GM18519 (cell line): Measurements from ENCODE around the gene WNK2.

ENCODE experiments used
- ATAC-seq: cut with Tn5 transposase; IDR thresholded peaks from one replicate; pipeline ENCODE4 v1.9.1; 2021; ENCODE audit warnings: mild to moderate bottlenecking, moderate library complexity; ENCODE audit not compliant: unreplicated experiment, low FRiP score

Gene WNK2

DNA sequence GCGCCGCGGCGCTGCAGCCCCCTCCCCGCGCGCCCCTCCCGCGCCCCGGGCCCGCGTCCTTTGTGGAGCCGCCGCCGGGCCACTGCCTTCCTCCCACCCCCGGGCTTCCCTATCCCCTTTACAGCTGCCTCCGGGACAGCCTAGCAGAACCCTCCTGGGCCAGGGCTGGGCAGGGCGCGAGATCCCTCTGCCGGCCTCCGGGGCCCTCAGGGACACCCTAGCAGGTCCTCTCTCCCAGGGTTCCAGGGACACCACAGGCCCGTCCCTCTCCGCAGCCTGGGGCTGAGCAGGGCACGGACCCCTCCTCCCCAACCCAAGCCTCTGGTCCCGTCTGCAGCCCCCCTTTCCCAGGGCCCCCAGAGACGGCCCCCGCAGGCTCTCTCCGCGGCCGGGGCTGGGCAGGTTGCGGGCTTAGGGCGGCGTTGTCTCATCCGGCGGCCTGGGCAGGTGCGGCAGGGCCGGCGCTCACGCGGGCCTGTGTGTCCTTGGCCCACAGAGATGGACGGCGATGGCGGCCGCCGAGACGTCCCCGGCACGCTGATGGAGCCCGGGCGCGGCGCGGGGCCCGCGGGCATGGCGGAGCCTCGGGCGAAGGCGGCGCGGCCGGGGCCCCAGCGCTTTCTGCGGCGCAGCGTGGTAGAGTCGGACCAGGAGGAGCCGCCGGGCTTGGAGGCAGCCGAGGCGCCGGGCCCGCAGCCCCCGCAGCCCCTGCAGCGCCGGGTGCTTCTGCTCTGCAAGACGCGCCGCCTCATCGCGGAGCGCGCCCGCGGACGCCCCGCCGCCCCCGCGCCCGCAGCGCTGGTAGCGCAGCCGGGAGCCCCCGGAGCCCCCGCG lies 710 bp downstream of the WNK2 start:
- ATAC-seq, result no peak

DNA sequence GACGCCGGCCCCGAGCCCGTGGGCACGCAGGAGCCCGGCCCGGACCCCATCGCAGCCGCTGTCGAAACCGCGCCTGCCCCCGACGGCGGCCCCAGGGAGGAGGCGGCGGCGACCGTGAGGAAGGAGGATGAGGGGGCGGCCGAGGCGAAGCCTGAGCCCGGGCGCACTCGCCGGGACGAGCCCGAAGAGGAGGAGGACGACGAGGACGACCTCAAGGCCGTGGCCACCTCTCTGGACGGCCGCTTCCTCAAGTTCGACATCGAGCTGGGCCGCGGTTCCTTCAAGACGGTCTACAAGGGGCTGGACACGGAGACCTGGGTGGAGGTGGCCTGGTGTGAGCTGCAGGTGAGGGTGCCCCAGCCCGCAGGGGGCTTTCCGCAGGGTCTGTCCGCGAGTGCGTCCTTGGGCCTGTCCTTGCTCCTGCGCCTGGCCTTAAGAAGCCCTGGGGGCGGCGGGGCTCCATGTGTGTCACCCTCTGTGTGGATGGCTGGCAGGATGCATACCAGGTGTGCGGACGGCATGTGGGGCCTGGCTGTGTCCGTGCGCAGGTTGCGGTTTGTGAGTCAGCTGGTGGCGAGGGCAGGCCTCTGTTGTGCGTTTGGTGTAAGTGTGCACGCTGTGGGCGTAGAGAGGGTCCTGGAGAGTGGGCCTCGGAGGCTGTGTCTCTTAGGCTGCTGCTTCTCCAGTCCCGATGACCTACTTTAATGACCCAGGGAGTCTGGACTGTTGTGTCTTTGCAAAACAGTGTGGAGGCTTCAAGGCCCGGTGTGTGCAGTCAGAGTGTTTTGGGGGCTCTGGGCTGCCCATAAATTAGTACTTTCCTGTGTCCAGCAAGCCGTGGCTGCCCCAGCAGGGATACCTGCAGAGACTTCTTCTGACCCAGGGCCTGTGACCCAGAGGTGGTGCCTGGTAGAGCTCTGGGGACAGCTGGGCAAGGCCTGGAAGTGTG lies 1.6 kb downstream of the WNK2 start:
- ATAC-seq, result no peak

DNA sequence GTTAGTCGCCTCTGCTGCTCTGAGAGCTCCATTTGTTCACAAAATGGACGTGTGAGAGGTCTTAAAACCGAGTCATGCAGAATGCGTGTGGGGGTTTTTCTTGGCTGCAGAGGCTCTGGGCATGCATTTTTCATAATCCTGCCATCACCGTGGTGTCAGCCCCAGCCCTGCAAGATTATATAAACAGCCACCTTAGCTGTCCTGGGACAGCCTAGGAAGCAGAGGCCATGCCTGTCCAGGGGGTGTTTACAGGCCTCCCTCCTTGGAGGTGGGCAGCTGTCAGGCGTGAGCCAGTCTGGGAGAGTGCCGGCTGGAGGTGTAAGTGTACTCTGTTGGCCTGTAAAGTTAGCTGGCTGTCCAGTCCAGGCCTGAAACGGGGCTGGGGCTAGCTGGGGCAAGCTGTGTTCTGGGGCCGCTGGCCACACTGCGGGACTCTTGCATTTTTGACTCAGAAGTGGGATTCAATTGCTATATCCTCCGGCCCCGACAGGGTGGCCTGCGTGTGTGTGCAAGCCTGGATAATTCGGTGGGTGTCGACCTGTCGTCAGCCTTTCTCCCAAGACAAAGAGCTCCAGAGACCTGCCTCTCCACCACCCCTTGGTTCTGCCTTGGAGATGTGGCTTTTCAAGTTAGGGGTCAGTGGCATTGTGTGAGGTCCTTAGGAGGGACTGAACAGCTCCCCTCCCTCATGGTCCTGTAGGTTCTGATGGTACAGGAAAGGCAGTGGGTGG lies 2.4 kb downstream of the WNK2 start:
- no peak for ATAC-seq

DNA sequence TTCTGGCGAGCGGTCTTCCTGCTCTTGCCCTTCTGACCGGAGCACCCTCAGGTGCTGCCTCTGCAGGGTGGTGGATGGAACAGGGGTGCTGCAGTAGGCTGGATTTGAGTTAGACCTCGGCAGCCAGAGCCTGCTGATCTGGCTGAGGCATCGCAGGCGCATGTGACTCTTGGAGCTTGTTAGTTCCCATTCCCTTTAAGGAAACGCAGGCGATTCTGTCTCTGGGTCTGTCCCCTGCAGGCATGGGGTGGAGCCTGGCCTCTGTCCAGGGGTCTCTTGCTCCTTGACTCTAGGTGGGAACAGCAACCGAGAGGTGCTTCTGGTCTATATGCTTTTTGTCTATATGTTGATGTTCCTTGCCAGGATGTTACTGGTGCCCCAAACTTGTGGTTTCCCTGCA lies 3.1 kb downstream of the WNK2 start:
- no peak for ATAC-seq

DNA sequence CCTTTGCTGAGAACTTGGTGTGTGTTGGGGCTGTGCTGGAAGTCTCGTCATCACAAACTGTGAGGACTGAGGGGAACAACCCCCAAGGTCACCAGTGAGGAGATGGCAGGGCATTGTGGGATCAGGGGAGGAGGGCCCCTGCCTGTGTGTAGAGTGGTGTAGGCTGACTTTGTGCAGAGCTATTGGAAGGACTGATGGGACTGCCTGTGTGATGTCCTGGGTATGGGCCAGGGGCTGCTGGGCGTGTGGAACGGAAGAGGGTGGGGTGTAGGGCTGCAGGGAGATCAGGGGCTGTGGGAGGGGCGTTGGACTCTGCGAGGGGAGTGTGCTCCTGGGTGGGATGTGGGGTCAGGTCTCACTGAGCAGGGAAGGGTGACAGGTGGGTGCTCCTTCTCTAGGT lies 3.6 kb downstream of the WNK2 start:
- no peak for ATAC-seq

DNA sequence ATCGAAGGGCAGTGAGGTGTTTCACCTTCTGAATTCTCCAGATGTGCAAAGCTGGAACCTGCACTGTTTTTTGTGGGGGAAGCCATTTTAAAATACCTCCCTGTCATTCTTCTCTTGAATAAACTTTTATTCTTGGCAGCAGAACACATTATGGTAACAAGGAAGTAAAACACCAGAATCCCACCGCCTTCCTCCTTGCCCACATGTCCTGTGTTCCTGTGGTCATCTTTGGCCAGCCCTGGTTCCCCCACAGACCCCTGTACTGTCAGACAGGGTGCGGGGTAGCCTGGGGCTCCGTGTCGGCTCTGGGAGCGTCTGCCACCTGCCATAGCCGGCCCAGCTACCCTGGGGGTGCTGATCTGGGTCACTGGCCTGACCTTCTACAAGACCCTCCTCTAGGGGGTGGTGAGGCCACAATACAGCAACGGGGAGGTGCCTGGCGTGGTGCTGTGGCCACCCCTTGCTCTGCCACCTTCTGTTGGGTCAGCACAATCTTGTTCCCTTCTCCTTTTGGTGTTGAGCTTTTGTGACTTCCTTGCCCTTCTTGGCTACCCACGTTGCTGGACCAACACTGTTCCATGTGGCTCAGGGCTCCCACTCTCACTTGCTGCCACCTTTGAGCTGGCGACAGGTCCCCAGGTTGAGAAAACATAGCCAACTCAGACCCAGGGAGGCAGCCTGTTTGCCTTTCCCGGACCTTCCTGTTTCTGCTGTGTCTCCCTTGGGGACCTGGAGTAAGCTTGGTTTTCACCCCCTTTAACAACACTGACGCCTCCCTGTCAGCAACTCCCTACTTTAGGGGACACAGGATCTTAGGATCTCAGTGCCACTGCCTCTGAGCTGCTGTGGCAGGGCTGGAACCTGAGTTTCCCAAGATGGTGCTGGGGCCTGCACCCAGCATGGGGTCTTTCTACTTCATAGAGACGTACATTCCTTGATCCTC lies 4.8 kb downstream of the WNK2 start:
- ATAC-seq, result no peak

DNA sequence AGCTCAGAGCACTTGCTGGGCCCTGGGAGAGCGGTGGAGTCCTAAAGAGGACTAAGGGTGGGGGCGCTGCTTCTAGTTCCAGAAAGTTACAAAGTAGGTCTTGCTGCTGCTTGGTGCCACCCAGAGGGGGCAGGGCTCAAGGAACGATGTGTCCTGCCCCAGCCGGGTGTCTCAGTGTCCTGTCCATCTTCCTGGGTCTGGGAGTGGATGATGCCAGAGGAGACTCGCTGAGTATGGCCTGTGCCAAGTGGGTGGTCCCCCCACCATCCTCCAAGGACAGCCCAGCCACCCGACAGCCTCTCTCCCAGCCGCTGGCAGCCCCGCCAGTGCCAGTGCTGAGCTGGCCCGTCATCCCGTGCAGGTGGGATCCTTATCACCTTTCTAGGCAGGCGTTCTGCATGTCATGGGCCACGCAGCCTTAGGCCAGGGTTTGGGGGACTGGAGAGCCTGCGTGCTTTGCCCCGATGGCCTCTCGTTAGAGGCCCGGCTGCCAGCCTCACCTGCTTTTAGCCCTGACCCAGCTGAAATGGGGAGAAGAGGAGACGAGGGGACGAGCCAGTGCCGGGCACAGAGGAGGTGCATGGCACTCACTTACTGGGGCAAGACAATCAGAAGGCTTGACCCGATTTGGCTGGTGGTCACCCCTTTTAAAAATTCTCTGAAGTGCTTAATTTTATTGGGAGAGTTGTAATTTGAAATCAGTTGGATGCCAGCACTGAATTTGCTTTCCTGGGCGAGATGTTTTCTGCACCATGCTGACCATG lies 5.6 kb downstream of the WNK2 start:
- ATAC-seq, result no peak

DNA sequence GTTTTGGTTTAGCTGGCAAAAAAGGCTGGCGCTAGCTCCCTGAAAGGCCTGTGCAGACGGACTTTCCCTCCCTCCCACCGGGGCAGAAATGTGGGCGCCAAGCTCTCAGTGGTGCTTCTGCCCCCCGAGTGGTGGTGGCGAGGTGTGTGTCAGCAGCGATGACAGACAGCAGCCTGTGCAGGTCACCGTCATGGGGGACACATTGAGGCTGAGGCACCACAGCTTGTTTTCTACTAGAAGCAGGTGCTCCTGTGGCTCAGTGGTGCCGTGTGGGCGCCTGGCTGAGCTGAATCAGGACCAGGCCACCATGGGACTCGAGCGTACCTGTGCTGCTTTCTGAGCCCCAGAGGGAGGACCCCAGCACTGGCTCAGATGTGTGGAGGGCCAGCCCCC lies 6.2 kb downstream of the WNK2 start:
- no peak for ATAC-seq

DNA sequence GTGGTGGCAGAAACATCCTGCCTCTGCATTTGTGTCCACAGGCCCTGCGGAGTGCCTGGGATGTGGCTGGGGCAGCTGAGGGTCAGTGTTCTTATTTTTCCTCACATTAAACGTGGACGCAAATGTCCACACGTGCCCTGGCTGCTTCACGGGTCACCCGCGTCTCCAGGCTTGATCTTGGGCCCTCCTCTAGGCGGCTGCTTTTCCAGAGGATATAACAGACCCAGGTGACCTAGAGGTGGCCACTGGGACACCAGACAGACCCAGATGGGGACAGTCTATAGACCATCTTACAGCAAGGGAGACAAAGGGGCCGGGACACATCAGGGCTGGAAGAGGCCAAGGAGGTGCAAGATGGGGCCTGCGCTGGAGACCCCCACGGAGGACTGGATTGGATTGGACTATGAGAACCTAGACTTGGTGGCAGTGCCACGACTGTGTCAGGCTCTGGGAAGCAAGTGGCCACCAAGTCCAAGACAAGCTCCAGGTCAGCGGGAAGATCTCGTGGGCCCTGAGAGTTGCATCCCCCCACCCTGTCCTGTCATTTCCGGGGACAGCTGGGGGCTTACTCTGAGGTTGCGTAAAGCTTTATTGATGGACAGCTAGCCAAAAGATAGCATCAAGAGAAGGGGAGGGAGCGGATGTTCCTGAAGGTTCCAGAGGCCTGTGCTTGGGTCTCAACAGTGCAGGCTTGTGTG lies 6.9 kb downstream of the WNK2 start:
- no peak for ATAC-seq

DNA sequence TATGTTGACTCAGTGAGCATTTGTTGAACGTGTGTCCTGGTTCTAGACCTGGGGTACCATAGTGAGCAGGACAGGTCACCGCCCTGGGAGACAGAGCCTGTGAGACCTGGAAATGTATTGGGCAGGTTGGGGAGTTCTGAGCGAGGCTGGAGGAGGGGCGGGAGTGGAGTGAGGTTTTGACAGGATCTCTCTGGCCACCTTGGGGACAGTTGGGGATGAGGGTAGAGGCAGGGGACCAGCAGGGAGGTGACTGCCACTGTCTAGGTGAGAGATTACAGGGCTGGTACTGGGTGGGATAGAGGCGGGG lies 7.4 kb downstream of the WNK2 start:
- ATAC-seq, result no peak

DNA sequence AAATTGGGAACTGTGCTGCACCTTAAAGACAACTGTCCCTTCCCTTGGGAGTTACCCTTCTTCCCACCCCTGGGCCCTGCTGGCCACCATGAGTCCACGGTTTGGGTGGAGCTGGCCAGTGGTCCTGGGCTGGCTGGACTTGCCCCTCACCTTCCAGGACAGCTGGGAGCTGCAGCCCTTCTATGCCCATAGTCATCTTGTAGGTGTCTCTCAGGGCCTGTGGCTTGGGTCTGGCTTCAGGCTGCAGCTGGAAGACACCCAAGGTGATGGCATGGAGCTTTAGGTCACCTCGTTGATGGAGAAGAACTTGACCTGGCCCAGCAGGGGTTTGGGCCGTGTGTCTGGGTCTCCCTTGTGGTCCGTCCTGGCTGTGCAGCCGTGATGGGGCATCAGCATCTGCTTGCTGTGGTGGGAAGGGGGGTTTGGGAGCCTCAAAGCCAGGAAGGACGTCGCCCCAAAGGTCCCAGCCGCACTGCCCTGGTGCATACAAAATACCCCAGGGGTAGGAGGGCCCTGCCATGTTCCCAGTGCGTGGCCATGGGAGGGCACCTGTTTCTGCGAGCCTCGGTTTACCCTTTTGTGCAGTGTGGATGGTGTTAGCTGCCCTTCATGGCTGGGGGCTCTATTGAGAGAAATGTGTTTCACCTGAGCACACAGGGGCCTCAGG lies 8.9 kb downstream of the WNK2 start:
- no peak for ATAC-seq

DNA sequence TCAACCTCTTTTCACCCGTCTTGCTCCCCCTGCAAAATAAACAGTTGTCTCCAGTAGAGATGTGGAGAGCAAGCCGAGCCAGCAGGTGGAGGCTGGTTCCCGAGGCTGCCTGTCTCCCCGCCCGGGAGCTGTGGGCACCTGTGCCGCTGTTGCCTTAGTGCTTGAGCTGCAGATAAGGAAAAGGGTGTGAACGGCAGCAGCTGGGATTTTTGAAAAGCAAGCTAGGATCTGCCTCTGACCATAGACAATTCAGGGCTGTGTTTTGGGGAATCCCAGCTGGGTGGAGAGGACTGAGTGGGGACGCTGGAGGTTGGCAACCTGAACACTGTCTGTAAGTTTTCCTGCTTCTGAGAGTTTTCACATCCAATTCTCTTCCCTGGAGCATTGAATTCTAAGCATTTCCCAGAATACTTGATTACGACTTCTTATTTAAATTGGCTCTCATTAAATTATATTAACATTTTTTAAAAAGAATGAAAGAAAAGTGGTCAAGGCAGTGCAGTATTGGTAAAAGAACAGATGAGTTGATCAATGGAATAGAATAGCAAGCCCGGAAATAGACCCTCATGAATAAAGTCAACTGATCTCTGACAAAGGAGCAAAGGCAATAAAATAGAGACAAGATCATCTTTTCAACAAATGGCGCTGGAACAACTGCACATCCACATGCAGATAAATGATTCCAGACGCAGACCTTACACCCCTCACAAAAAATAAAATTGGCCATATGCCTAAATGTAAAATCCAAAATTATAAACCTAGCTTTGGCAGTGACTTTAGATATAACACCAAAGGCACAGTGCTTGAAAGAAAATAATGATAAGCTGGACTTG lies 9.7 kb downstream of the WNK2 start:
- ATAC-seq, result no peak

DNA sequence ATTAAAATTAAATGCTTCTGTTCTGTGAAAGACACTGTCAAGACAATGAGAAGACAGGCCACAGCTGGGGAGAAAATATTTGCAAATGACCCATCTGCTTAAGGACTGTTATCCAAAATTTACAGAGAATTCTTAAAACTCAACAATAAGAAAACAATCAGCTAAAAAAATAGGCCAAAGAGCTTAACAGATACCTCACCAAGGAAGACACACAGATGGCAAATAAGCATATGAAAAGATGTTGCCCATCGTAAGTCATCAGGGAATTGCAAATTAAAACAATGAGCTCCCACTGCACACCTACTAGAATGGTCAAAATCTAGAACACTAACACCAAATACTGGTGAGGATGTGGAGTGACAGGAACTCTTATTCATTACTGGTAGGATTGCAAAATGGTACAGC lies 10.3 kb downstream of the WNK2 start:
- ATAC-seq, result no peak

DNA sequence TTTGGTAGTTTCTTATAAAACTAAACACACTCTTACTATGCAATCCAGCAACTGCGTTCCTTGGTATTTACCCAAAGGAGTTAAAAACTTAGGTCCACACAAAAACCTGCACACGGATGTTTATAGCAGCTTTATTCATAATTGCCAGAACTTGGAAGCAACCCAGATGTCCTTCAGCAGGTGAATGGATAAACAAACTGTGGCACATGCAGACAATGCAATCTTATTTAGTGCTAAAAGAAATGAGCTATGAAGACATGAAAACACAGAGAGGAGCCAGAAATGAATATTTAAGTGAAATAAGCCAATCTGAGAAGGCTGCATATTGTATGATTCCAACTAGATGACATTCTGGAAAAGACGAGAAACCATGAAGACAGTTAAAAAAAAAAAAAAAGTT lies 10.7 kb downstream of the WNK2 start:
- no peak for ATAC-seq

DNA sequence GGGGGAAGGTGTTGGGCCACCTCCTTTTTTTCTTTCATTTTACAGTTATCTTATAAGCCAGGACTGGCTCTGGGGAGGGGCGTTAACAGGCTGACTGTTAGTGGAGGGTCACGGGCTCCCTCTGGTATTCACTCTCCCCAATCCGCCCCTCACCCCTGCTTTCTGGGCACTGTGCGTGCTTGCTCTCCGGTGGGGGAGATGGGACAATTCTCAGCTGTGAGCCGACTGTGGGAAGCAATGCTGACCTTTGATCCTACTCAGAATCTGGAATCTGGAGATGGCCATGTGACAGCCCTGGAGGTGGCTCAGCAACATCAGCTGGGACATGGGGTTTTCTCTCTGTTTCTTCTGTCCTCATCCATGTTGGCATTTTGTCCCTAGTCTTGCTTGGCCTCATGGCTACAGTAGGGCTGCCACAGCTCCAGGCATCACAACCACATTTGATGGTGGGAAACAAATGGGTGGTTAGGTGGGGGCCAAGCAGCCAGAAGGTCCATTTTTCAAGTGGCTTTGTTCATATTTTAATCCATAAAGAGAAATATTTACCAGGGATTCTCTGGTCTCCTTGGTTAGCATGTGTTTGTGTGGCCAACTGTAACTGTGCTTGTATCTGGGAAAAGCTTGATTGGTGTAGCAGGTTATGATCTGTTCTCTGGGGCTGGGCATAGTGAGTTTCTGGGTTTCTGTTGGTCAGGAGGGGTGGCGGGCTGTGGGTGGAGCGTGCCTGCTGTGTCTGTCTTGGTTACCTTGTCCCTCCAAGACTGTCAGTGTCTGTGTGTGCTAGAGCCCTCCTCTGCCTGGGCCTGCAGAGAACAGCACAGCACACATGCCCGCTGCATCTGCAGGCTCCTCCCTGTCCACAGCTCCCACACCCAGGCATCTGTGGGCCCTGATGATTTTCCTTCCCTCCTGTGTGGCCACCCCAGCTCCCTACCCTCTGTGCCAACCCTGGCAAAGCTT lies 12.4 kb downstream of the WNK2 start:
- no peak for ATAC-seq

DNA sequence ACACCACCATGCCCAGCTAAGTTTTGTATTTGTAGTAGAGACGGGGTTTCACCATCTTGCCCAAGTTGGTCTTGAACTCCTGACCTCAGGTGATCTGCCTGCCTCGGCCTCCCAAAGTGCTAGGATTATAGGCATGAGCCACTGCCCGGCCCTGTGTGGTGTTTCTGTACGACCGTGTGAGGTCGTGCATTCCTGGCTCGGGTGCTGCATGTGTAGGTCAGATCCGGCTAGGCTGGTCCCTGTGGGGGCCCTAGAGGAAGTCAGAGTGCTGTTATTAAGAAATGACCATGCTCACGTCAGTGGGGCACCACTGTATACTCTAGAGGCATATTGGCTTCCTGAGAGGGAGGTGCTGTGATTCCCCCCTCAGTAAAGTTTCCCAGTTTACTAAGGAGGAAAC lies 13.7 kb downstream of the WNK2 start:
- ATAC-seq, result no peak
